HTR-8/SVneo (cell line): ENCODE measurements around the gene SNRPD3.
"Not testable (repeated sequence)": the region's sequence is repeated elsewhere in the genome, so short reads cannot be mapped to it uniquely, and the experiment has no call there.

Source experiments
- DNase-seq: peaks from one replicate; pipeline ENCODE4 v3.0.0; 2011; ENCODE audit warnings: low spot score, mixed read lengths; ENCODE audit not compliant: insufficient read length
- FAIRE-seq: peaks from 2 replicates; lab custom pipeline; 2011; peaks lifted over from hg19 to GRCh38; lab: Jason Lieb, UNC

The SNRPD3 gene

GRCh38 chr22:24530968-24531367 lies 24.8 kb upstream of the SNRPD3 start:
- DNase-seq = not testable (repeated sequence)

GRCh38 chr22:24532075-24532474 lies 23.7 kb upstream of the SNRPD3 start:
- DNase-seq (no peak), FAIRE-seq (no peak)

More at GRCh38 chr22:24530968-24531367, 24.8 kb upstream of the SNRPD3 start:
- FAIRE-seq = not testable (repeated sequence)

GRCh38 chr22:24535348-24535747 lies 20.5 kb upstream of the SNRPD3 start:
- FAIRE-seq (no peak), DNase-seq (no peak)

GRCh38 chr22:24536089-24536488 lies 19.7 kb upstream of the SNRPD3 start:
- no peak for DNase-seq
- FAIRE-seq = no peak

- no peak for DNase-seq
- no peak for FAIRE-seq
These were observed 15.3 kb upstream of the SNRPD3 start for GRCh38 chr22:24540470-24540869.

- FAIRE-seq = no peak
These were observed 13.9 kb upstream of the SNRPD3 start for GRCh38 chr22:24541681-24542515.

GRCh38 chr22:24542641-24543040 lies 13.2 kb upstream of the SNRPD3 start:
- no peak for DNase-seq
- FAIRE-seq = no peak

More at GRCh38 chr22:24541681-24542515, 13.9 kb upstream of the SNRPD3 start:
- no peak for DNase-seq

- DNase-seq (no peak), FAIRE-seq (no peak)
These were observed 12.6 kb upstream of the SNRPD3 start for GRCh38 chr22:24543185-24543601.

GRCh38 chr22:24543679-24544243 lies 12.0 kb upstream of the SNRPD3 start:
- FAIRE-seq (no peak), DNase-seq (no peak)

GRCh38 chr22:24548812-24549211 lies 7.0 kb upstream of the SNRPD3 start:
- DNase-seq (no peak), FAIRE-seq (no peak)

- FAIRE-seq = no peak
These were observed 5.5 kb upstream of the SNRPD3 start for GRCh38 chr22:24550028-24550901.

GRCh38 chr22:24550902-24551435 lies 4.8 kb upstream of the SNRPD3 start:
- DNase-seq = no peak
- no peak for FAIRE-seq

More at GRCh38 chr22:24550028-24550901, 5.5 kb upstream of the SNRPD3 start:
- DNase-seq = no peak

GRCh38 chr22:24552503-24553286 lies 3.1 kb upstream of the SNRPD3 start:
- not testable (repeated sequence) for DNase-seq, FAIRE-seq

- FAIRE-seq = no peak
- no peak for DNase-seq
These were observed 2.0 kb upstream of the SNRPD3 start for GRCh38 chr22:24553597-24554312.

- DNase-seq = no peak
- no peak for FAIRE-seq
These were observed 1.3 kb upstream of the SNRPD3 start, which contains the start of gene GUCD1 for GRCh38 chr22:24554313-24555164. Gene GUCD1, minus strand, starts transcription at chr22:24555138. Its CDS starts 147 bp downstream, at chr22:24554991.

- FAIRE-seq (no peak), DNase-seq (no peak)
These were observed 3.7 kb downstream of the SNRPD3 start for GRCh38 chr22:24559471-24559870.

- DNase-seq (no peak), FAIRE-seq (no peak)
These were observed 7.4 kb downstream of the SNRPD3 start for GRCh38 chr22:24563246-24563645.
